HG02973 (cell line): ENCODE measurements around the gene ZNF880.
"Not testable (repeated sequence)": the region's sequence is repeated elsewhere in the genome, so short reads cannot be mapped to it uniquely, and the experiment has no call there.

Experiments
- ATAC-seq: cut with Tn5 transposase; IDR thresholded peaks from one replicate; pipeline ENCODE4 v1.9.1; 2021; ENCODE audit warnings: moderate library complexity; ENCODE audit not compliant: unreplicated experiment

The ZNF880 gene

GRCh38 chr19:52369559-52370340 is at the start of gene ZNF880:
Gene ZNF880, plus strand, starts transcription at chr19:52369923. Its CDS starts 43 bp downstream, at chr19:52369966.
- ATAC-seq: peak; percentile 77

DNA sequence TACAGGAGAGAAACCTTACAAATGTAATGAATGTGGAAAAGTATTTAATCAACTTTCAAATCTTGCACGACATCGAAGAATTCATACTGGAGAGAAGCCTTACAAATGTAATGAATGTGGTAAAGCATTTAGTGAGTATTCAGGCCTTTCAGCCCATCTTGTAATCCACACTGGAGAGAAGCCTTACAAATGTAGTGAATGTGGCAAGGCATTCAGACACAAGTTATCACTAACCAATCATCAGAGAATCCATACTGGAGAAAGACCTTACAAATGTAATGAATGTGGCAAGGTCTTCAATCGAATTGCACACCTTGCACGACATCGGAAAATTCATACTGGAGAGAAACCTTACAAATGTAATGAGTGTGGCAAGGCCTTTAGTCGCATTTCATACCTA is 47.3 kb upstream of the ZNF880 start:
- no peak for ATAC-seq

DNA sequence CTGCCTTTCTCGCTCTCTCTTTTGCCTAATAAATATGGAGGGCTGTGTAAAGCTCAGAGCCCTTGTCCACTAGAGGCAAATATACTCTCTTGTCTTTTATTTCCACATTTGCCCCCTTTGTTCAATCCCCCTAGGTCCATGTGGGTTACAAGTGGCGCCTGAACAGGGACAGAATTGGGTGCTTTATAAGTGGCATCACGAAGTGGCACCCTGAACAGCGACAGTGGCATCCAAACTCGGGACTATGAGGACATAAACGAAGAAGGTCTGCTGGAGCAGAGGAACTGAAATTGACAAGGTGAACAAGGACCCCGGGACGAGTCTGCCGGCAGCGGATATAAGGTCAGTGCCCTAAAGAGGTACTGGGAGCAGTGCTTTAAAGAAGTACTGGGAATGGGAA is 38.0 kb upstream of the ZNF880 start:
- ATAC-seq: no peak

DNA sequence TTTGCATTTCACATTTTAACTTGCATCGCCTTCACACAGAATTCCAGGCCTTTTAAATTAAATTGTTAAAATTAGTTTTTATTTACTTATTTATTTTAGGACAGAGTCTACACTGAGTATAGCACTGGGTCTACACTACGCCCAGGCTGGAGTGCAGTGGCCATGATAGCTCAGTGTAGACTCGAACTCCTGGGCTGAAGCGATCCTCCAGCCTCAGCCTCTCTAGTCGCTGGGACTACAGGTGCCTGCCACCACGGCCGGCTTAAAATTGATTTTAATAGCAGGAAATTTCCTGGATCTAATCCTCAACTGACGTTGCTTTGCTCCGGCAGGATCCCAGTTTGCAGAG is 34.0 kb upstream of the ZNF880 start:
- ATAC-seq: no peak

GRCh38 chr19:52336117-52336790 is 33.5 kb upstream of the ZNF880 start, which contains the start of gene ZNF610:
Gene ZNF610, plus strand, starts transcription at chr19:52336243. Its CDS starts 12,930 bp downstream, at chr19:52349173.
- peak; percentile 58 for ATAC-seq

DNA sequence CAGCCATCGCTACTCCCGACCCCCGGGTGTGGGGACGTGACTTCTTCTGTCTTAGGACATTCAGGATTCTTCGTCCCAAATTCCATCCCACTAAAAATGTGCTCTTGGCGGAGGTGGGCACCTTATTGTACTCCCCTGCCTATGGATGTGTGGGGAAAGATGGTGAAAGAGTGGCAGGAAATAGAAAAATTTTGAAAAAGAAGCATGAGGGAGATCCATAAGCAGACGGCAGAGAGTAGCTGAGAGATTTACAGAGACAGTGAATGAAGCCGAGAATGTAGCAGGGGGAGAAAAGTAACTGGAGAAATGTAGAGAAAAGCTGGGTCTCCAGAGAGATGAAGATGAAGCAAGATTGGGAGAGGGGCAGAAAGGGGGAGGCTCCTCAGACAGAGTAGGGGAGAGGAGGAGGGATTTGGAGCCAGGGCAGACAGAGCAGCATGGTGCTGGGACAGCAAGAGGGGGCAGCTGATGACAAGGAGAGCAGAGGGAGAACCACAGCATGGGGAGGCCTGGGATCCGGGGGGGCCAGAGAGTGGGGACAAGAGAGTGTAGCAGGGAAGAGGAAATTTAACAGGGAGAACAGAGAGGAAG is 32.8 kb upstream of the ZNF880 start:
- no peak for ATAC-seq

GRCh38 chr19:52339022-52339421 is 30.7 kb upstream of the ZNF880 start:
- not testable (repeated sequence) for ATAC-seq

GRCh38 chr19:52343548-52343947 is 26.2 kb upstream of the ZNF880 start:
- no peak for ATAC-seq

DNA sequence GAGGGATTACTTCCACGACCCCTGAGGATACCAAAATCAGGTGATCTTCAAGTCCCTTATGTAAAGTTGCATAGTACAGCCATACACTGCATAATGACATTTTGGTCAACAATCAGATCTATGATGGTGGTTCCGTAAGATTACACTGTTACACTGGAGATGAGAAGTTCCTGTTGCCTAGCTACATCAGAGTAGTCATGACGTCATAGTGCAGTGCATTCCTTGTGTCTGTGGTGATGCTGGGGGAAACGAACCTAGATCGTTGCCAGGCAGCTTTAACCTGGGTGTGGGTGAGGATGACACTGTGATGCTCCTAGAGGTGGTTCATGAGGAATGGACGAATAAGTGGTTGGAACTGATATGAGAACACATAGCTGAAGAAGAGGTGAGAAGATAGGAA is 24.6 kb upstream of the ZNF880 start:
- no peak for ATAC-seq

DNA sequence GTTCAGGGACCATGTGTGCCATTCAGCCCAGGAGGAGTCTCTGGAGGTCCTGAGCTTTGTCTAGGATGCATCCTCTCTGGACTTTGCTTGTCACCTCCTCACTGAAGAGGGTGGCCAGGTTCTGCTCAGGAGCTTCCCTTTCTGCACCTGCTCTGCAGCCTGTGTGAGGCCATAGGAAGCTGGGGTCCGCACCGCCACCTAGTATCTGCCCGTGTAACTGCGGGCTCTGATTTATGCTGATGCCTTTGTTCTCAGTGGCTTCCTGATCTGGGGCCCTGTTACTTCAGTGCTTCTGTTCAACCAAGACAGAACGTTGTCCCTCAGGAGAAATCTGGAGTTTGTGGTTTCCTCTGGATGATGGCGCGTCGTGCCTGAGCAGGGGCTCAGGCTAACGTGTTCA is 18.2 kb upstream of the ZNF880 start:
- no peak for ATAC-seq

- no peak for ATAC-seq
Observed at GRCh38 chr19:52366414-52366824, 3.3 kb upstream of the ZNF880 start.

- no peak for ATAC-seq
Observed at GRCh38 chr19:52370341-52370710, 603 bp downstream of the ZNF880 start.

GRCh38 chr19:52391135-52391534 is 21.4 kb downstream of the ZNF880 start:
- ATAC-seq: no peak

GRCh38 chr19:52397310-52398080 is 27.8 kb downstream of the ZNF880 start, which contains the start of gene ZNF528:
Gene ZNF528, plus strand, starts transcription at chr19:52397849. Its CDS starts 4,165 bp downstream, at chr19:52402014.
- no peak for ATAC-seq

DNA sequence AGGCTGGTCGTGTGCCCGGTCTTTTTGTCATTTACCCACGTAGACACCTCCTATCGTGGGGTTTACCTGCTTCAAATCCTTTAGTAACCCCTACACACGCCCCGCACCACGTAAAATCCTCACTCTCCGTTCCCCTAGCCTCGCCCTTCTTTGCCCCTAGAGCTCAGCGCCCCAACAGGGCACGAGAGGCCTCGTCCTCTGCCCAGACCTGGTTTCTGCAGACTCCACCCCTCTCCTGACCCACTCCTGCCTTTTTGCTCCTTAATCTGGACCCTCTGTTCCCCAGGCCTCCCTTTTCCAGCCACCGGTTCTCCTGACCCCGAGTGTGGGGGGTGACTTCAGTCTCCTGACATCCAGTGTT is 28.3 kb downstream of the ZNF880 start:
- no peak for ATAC-seq

GRCh38 chr19:52410276-52410675 is 40.6 kb downstream of the ZNF880 start:
- no peak for ATAC-seq

GRCh38 chr19:52415711-52416110 is 46.0 kb downstream of the ZNF880 start:
- no peak for ATAC-seq

GRCh38 chr19:52428937-52429336 is 59.2 kb downstream of the ZNF880 start, which contains the start of gene ZNF534:
Gene ZNF534, plus strand, starts transcription at chr19:52429148. Its CDS starts 2,327 bp downstream, at chr19:52431475.
- no peak for ATAC-seq
